Measurements from ENCODE around the gene SPNS2. TPM values are rescaled to one million over a fixed set of nuclear protein-coding genes. Genes with fewer than 3 reads are reported as not detected.

Gene SPNS2
- total and polyA plus RNA-seq, 9 donors = 0.48 to 12.7 (median 4.2) TPM

- Histone ChIP-seq H3K27me3 (no peaks in the 10 kb centered on the region), H3K9me3 (no peaks in the 10 kb centered on the region), H3K4me1 (ENCODE audit: insufficient read depth) (no peaks in the 10 kb centered on the region), H3K4me3 (no peak overlapping the region), H3K36me3 (no peaks in the 10 kb centered on the region), H3K27ac (no peak overlapping the region)
- DNase-seq = no peak
- intact Hi-C loops (cut with DNase I) = no loop called here
- TF ChIP-seq, protein P1, sequence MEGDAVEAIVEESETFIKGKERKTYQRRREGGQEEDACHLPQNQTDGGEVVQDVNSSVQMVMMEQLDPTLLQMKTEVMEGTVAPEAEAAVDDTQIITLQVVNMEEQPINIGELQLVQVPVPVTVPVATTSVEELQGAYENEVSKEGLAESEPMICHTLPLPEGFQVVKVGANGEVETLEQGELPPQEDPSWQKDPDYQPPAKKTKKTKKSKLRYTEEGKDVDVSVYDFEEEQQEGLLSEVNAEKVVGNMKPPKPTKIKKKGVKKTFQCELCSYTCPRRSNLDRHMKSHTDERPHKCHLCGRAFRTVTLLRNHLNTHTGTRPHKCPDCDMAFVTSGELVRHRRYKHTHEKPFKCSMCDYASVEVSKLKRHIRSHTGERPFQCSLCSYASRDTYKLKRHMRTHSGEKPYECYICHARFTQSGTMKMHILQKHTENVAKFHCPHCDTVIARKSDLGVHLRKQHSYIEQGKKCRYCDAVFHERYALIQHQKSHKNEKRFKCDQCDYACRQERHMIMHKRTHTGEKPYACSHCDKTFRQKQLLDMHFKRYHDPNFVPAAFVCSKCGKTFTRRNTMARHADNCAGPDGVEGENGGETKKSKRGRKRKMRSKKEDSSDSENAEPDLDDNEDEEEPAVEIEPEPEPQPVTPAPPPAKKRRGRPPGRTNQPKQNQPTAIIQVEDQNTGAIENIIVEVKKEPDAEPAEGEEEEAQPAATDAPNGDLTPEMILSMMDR (IDR thresholded peaks at IDR 0.05) = no peak
- TF ChIP-seq POLR2A (IDR thresholded peaks at IDR 0.05) = no peak
- no peak for TF ChIP-seq EP300 (IDR thresholded peaks at IDR 0.05)
- 64 to 74% (median 68%) methylated on average over 21 to 24 of the region's 24 CpGs for WGBS, 3 donors
These were observed 10.6 kb upstream of the SPNS2 start for GRCh38 chr17:4487820-4488716.

GRCh38 chr17:4488989-4489595 lies 9.6 kb upstream of the SPNS2 start:
- intact Hi-C loops (cut with DNase I) = no loop called here
- DNase-seq = no peak
- no peak overlapping the region for H3K27ac ChIP-seq

GRCh38 chr17:4490109-4490591 lies 8.5 kb upstream of the SPNS2 start:
- Histone ChIP-seq H3K9me3 (no peaks in the 10 kb centered on the region), H3K4me3 (no peak overlapping the region), H3K27me3 (no peaks in the 10 kb centered on the region), H3K27ac (no peak overlapping the region), H3K36me3 (no peaks in the 10 kb centered on the region), H3K4me1 (ENCODE audit: insufficient read depth) (no peaks in the 10 kb centered on the region)
- intact Hi-C loops (cut with DNase I) = no loop called here
- TF ChIP-seq, protein P1 (IDR thresholded peaks at IDR 0.05) = no peak
- TF ChIP-seq EP300 (IDR thresholded peaks at IDR 0.05) = no peak
- TF ChIP-seq POLR2A (IDR thresholded peaks at IDR 0.05) = no peak
- no peak for DNase-seq
- WGBS, 3 donors = 87 to 88% (median 88%) methylated on average over 9 of the region's 9 CpGs

More at GRCh38 chr17:4488989-4489595, 9.6 kb upstream of the SPNS2 start:
- no peak for TF ChIP-seq EP300 (IDR thresholded peaks at IDR 0.05)
- TF ChIP-seq, protein P1 (IDR thresholded peaks at IDR 0.05) = no peak
- no peak for TF ChIP-seq POLR2A (IDR thresholded peaks at IDR 0.05)
- no peaks in the 10 kb centered on the region for H3K4me1 ChIP-seq (ENCODE audit: insufficient read depth)
- H3K9me3 ChIP-seq = no peaks in the 10 kb centered on the region
- 90 to 93% (median 91%) methylated on average over 14 to 15 of the region's 15 CpGs for WGBS, 3 donors
- H3K4me3 ChIP-seq = no peak overlapping the region
- no peaks in the 10 kb centered on the region for H3K27me3 ChIP-seq
- H3K36me3 ChIP-seq = no peaks in the 10 kb centered on the region

- Histone ChIP-seq H3K36me3 (no peaks in the 10 kb centered on the region), H3K4me3 (no peak overlapping the region), H3K9me3 (no peaks in the 10 kb centered on the region), H3K27me3 (no peaks in the 10 kb centered on the region), H3K4me1 (ENCODE audit: insufficient read depth) (no peaks in the 10 kb centered on the region), H3K27ac (no peak overlapping the region)
- 75 to 80% (median 80%) methylated on average over 7 of the region's 7 CpGs for WGBS, 3 donors
- intact Hi-C loops (cut with DNase I) = no loop called here
- no peak for TF ChIP-seq POLR2A (IDR thresholded peaks at IDR 0.05)
- TF ChIP-seq, protein P1 (IDR thresholded peaks at IDR 0.05) = no peak
- no peak for TF ChIP-seq EP300 (IDR thresholded peaks at IDR 0.05)
- no peak for DNase-seq
These were observed 8.0 kb upstream of the SPNS2 start for GRCh38 chr17:4490637-4491061.
